Aorta (tissue), 5 donors: Measurements from ENCODE around the gene APOL1. TPM values are rescaled to one million over a fixed set of nuclear protein-coding genes. Genes with fewer than 3 reads are reported as not detected.
"Not testable (repeated sequence)": the region's sequence is repeated elsewhere in the genome, so short reads cannot be mapped to it uniquely, and the experiment has no call there.

Experiments
- ATAC-seq: fragments of 200-7000 bp; cut with Tn5 transposase; one replicate; pipeline ENCODE4 v1.9.1; 2022; ENCODE audit warnings: moderate library complexity; ENCODE audit not compliant: low FRiP score
- DNase-seq, 2 donors: peaks; one replicate each; pipeline ENCODE4 v3.0.0-alpha.2; 2020
- H3K27ac ChIP-seq, 2 donors: one replicate each; pipeline ENCODE4 v1.5.1; 2013; ENCODE audit warnings: low read length in 2 of 2, mild to moderate bottlenecking in 2 of 2, moderate library complexity in 2 of 2, control low read depth in 1 of 2, inconsistent platforms in 1 of 2, low read depth in 1 of 2
- H3K27me3 ChIP-seq, 2 donors: one replicate each; pipeline ENCODE4 v1.6.1; 2013; ENCODE audit warnings: control low read depth in 1 of 2, low read length in 1 of 2, mild to moderate bottlenecking in 1 of 2, moderate library complexity in 1 of 2; ENCODE audit not compliant: insufficient read depth in 2 of 2, control insufficient read depth in 1 of 2
- H3K36me3 ChIP-seq, 2 donors: one replicate each; pipeline ENCODE4 v1.6.1; 2013; ENCODE audit warnings: control low read depth in 1 of 2, low read length in 1 of 2, mild to moderate bottlenecking in 1 of 2; ENCODE audit not compliant: insufficient read depth in 2 of 2, control insufficient read depth in 1 of 2
- H3K4me1 ChIP-seq, 2 donors: one replicate each; pipeline ENCODE4 v1.6.1; 2013; ENCODE audit warnings: low read length in 2 of 2, control low read depth in 1 of 2, mild to moderate bottlenecking in 1 of 2, moderate library complexity in 1 of 2; ENCODE audit not compliant: insufficient read depth in 2 of 2, control insufficient read depth in 1 of 2
- H3K4me3 ChIP-seq, 2 donors: one replicate each; pipeline ENCODE4 v1.5.1; 2013; ENCODE audit warnings: low read length in 2 of 2, control low read depth in 1 of 2, mild to moderate bottlenecking in 1 of 2
- H3K9me3 ChIP-seq: one replicate; pipeline ENCODE4 v1.6.1; 2013; ENCODE audit warnings: mild to moderate bottlenecking, low read length; ENCODE audit not compliant: control insufficient read depth
- WGBS, 2 donors: extraction: QIAGEN DNeasy Blood & Tissue Kit; methylation state at CpG; one replicate each; pipeline ENCODE4 v1.1.7; 2013; 5-methylcytosine and 5-hydroxymethylcytosine counted together
- intact Hi-C, 2 donors: fragments of 100-400 bp; cut with DNase I; formaldehyde crosslinking; loops; one replicate each; pipeline versions ENCODE4 v1.14.2 to v1.15.0; 2022
- polyA plus RNA-seq, 2 donors: library from polyadenylated mRNA; stranded (reverse); fragments of 200-250 nt; gene quantifications; one replicate each; pipeline ENCODE4 v1.2.3, GENCODE V29; 2013
- total RNA-seq, 2 donors: library from RNA; stranded (reverse); fragmentation: NEBNext Ultra II Directional; extraction: Animal tissue kit (Norgen Biotek cat#: 25700); gene quantifications; one replicate each; pipeline ENCODE4 v1.2.1, GENCODE V29; 2021
- donor health status: healthy with polysubstance abuse.
- donor health status: Bipolar disorder and iron deficiency.
- donor health status: DM: no; HTN: no; CAD: no.
- donor health status: DM: no; HTN: no; CAD: no.
- donor health status: DM: yes; HTN: yes; CAD: no.

APOL1 gene
- total and polyA plus RNA-seq, 4 donors: 14.1 to 74.0 (median 43.2) TPM

DNA sequence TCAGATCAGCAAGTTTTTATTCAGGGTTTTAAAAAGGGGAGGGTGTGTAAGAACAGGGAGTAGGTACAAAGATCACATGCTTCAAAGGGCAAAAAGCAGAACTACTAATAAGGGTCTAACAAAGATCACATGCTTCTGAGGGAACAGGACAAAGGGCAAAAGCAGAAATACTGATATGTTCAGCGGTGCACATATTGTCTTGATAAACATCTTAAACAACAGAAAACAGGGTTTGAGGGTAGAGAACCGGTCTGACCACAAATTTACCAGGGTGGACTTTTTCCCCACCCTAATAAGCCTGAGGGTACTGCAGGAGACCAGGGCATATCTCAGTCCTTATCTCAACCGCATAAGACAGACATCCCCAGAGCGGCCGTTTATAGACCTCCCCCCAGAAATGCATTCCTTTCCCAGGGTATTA lies 43.4 kb upstream of the APOL1 start:
- ATAC-seq, DNase-seq, H3K4me3 ChIP-seq, H3K27me3 ChIP-seq, H3K36me3 ChIP-seq, H3K4me1 ChIP-seq, H3K9me3 ChIP-seq, intact Hi-C loops, H3K27ac ChIP-seq: not testable (repeated sequence)
- 81 to 86% methylated on average over 5 of the region's 5 CpGs for WGBS, 2 donors

GRCh38 chr22:36210224-36210623 lies 42.7 kb upstream of the APOL1 start:
- ATAC-seq (no peak), DNase-seq (no peak)
- H3K9me3 ChIP-seq: no peaks in the 10 kb centered on the region
- no peaks in the 10 kb centered on the region for H3K36me3 ChIP-seq
- intact Hi-C loops: no loop called here
- H3K4me3 ChIP-seq: no peak overlapping the region
- H3K4me1 ChIP-seq: no peaks in the 10 kb centered on the region
- no peaks in the 10 kb centered on the region for H3K27me3 ChIP-seq
- no peak overlapping the region for H3K27ac ChIP-seq
- WGBS, 2 donors: 80 to 88% methylated on average over 3 of the region's 3 CpGs

DNA sequence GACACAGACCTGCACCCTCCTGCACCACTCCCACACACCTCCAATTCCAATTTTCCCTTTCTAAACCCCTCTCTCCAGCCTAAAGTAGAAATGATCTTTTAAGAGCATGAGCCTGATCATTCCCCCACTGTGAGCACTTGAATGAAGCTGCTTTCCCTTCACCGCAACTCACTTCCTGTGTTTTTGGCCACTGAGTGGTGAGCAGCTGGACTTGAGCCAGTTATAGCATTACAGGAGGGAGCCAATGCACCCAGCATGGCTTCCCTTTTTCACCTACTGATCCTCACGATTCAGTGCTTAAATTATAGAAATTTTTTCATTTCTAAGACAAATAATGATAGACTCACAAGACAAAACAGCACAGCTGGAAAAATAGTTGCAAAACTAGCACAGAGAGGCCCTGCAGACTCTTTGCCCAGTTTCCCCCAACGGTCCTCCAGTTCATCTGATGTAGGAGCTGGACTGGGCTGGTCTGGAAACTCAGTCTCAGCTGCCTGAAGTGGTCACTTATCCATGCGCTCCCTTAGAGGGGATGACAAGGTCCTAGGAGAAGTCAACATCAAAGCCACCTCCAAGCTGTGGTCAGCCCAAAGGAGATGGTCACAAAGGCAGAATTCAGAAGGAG lies 41.6 kb upstream of the APOL1 start:
- intact Hi-C loops: no loop called here

GRCh38 chr22:36212901-36213300 lies 40.0 kb upstream of the APOL1 start:
- intact Hi-C loops: no loop called here
- no peaks in the 10 kb centered on the region for H3K9me3 ChIP-seq
- H3K27me3 ChIP-seq: no peaks in the 10 kb centered on the region
- H3K27ac ChIP-seq: no peak overlapping the region
- H3K4me3 ChIP-seq: no peak overlapping the region
- DNase-seq (no peak), ATAC-seq (no peak)
- H3K4me1 ChIP-seq: no peaks in the 10 kb centered on the region
- no peaks in the 10 kb centered on the region for H3K36me3 ChIP-seq

More for the DNA sequence above, 41.6 kb upstream of the APOL1 start:
- no peaks in the 10 kb centered on the region for H3K9me3 ChIP-seq
- H3K4me3 ChIP-seq: no peak overlapping the region
- H3K27ac ChIP-seq: no peak overlapping the region
- no peaks in the 10 kb centered on the region for H3K27me3 ChIP-seq
- H3K36me3 ChIP-seq: no peaks in the 10 kb centered on the region
- DNase-seq (no peak), ATAC-seq (no peak)
- WGBS, 2 donors: 51 to 54% methylated on average over 4 of the region's 4 CpGs
- no peaks in the 10 kb centered on the region for H3K4me1 ChIP-seq

GRCh38 chr22:36213586-36213985 lies 39.3 kb upstream of the APOL1 start:
- H3K27me3 ChIP-seq: no peaks in the 10 kb centered on the region
- no peak for DNase-seq
- H3K9me3 ChIP-seq: no peaks in the 10 kb centered on the region
- H3K36me3 ChIP-seq: no peaks in the 10 kb centered on the region
- no peak overlapping the region for H3K27ac ChIP-seq
- ATAC-seq: no peak
- intact Hi-C loops: no loop called here
- WGBS, 2 donors: 74 to 90% methylated on average over 4 of the region's 4 CpGs
- no peaks in the 10 kb centered on the region for H3K4me1 ChIP-seq
- H3K4me3 ChIP-seq: no peak overlapping the region

DNA sequence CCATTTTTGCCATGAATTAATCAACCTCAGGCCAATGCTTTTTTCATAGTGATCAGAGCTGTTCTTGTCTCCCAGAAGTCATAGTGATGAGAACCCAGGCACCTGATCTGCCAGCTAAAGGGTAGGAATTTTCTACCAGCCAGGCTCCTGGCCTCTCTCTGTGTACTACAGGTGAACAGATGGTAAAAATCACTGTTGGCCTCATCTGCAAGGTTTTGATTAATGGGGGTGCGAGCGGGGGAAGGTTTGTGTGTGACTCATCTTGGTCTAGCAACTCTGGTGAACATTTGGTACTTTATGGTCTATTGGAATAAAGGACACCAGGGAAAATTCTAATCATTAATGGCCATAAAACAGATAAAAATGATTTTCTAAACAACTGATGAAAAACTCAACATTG lies 37.0 kb upstream of the APOL1 start:
- ATAC-seq (no peak), DNase-seq (no peak)
- Histone ChIP-seq H3K9me3 (no peaks in the 10 kb centered on the region), H3K4me1 (no peaks in the 10 kb centered on the region), H3K36me3 (no peaks in the 10 kb centered on the region), H3K27me3 (no peaks in the 10 kb centered on the region), H3K27ac (no peak overlapping the region), H3K4me3 (no peak overlapping the region)
- intact Hi-C loops: no loop called here
- 47 to 90% methylated on average over 2 of the region's 2 CpGs for WGBS, 2 donors

DNA sequence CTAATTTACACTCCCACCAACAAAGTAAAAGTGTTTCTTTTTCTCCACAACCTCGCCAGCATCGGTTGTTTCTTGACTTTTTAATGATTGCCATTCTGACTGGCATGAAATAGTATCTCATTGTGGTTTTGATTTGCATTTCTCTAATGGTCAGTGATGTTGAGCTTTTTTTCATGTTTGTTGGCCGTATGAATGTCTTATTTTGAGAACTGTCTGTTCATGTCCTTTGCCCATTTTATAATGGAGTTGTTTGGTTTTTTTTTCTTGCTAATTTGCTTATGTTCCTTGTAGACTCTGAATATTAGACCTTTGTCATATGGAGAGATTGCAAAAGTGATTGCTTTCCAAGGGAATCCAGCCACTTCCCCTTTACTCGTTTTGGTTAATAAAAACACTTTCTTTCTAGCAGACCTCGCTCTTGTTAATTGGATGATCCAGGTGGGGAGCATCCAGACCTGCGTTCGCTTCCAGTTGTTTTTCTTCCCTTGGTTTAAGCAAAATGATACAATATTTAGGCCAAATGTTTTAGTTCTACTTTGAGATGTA lies 34.2 kb upstream of the APOL1 start:
- no peaks in the 10 kb centered on the region for H3K9me3 ChIP-seq
- no peak for ATAC-seq
- intact Hi-C loops: no loop called here
- 88% methylated on average over 7 of the region's 7 CpGs for WGBS, 2 donors
- no peaks in the 10 kb centered on the region for H3K36me3 ChIP-seq
- H3K4me3 ChIP-seq: no peak overlapping the region
- no peaks in the 10 kb centered on the region for H3K27me3 ChIP-seq
- DNase-seq: no peak
- no peak overlapping the region for H3K27ac ChIP-seq
- no peaks in the 10 kb centered on the region for H3K4me1 ChIP-seq

DNA sequence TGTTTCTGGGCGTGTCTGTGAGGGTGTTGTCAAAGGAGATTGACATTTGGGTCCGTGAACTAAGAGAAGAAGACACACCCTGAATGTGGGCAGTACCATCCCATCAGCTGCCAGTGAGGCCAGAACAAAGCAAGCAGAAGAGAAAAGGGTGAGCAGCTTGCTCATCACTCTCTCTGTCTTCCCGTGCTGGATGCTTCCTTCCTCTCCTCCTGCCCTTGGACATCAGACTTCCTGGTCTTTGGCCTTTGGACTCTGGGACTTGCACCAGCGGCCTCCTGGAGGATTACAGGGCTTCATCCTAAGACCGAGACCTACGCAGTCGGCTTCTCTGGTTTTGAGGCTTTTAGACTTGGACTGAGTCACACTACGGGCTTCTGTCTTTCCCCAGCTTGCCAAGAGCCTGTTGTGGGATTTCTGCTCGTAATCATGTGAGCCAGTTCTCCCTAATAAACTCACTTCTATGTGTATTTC lies 32.4 kb upstream of the APOL1 start:
- Histone ChIP-seq H3K4me1 (no peaks in the 10 kb centered on the region), H3K27ac (peak overlapping the region in 1 of 2 donors; percentile 76), H3K36me3 (no peaks in the 10 kb centered on the region), H3K27me3 (no peaks in the 10 kb centered on the region), H3K9me3 (no peaks in the 10 kb centered on the region), H3K4me3 (no peak overlapping the region)
- ATAC-seq: peak; percentile 66
- intact Hi-C loops: no loop called here
- WGBS, 2 donors: 34 to 46% methylated on average over 9 of the region's 9 CpGs
- DNase-seq: no peak
